ENCODE results near the gene PCDHGB6. TPM values are rescaled to one million over a fixed set of nuclear protein-coding genes. Genes with fewer than 3 reads are reported as not detected.

Gene PCDHGB6
- total RNA-seq, 2 donors from 2014 or later = 1.9 to 2.2 TPM

- ATAC-seq = no peak
- no peak for DNase-seq
- intact Hi-C loops (cut with DNase I, micrococcal nuclease) = no loop called here
Observed at GRCh38 chr5:141439411-141440141, 31.8 kb downstream of the PCDHGB6 start.

GRCh38 chr5:141440341-141440740 is 32.5 kb downstream of the PCDHGB6 start:
- intact Hi-C loops (cut with DNase I, micrococcal nuclease) = no loop called here
- DNase-seq (no peak), ATAC-seq (no peak)

- ATAC-seq = no peak
- no peak for DNase-seq
- intact Hi-C loops (cut with DNase I, micrococcal nuclease) = no loop called here
Observed at GRCh38 chr5:141441571-141442170, 33.9 kb downstream of the PCDHGB6 start.

Other genes starting within 250 kb of the PCDHGB6 start
- gene PCDHB7, start 235.4 kb upstream of the PCDHGB6 start, total RNA-seq = under 1 TPM; 0.12 to 0.34 TPM
- gene PCDHB8, start 230.2 kb upstream of the PCDHGB6 start, total RNA-seq = under 1 TPM; 0.59 to 0.67 TPM
- gene PCDHB16, start 225.6 kb upstream of the PCDHGB6 start, total RNA-seq = 1 to 10 TPM in 1 of 2 donors, under 1 TPM in 1; 0.34 to 1.2 TPM
- gene PCDHB9, start 220.9 kb upstream of the PCDHGB6 start, total RNA-seq = under 1 TPM; 0.34 to 0.61 TPM
- gene PCDHB10, start 215.7 kb upstream of the PCDHGB6 start, total RNA-seq = under 1 TPM; 0.40 to 0.56 TPM
- 1 to 10 TPM in 1 of 2 donors, under 1 TPM in 1; 0.82 to 1.4 TPM for gene PCDHB11, start 208.4 kb upstream of the PCDHGB6 start, total RNA-seq
- gene PCDHB12, start 199.3 kb upstream of the PCDHGB6 start, total RNA-seq = under 1 TPM; 0.24 to 0.42 TPM
- gene PCDHB13, start 194.1 kb upstream of the PCDHGB6 start, total RNA-seq = 1 to 10 TPM; 1.3 to 2.0 TPM
- gene PCDHB14, start 184.7 kb upstream of the PCDHGB6 start, total RNA-seq = 1 to 10 TPM; 1.2 to 1.7 TPM
- gene PCDHB15, start 162.6 kb upstream of the PCDHGB6 start, total RNA-seq = 1 to 10 TPM in 1 of 2 donors, under 1 TPM in 1; 0.49 to 1.1 TPM
- 1 to 10 TPM in 1 of 2 donors, under 1 TPM in 1; 0.95 to 1.4 TPM for gene SLC25A2, start 104.0 kb upstream of the PCDHGB6 start, total RNA-seq
- 10 to 100 TPM; 52.3 to 66.1 TPM for gene TAF7, start 87.2 kb upstream of the PCDHGB6 start, total RNA-seq
- gene PCDHGA1, start 77.5 kb upstream of the PCDHGB6 start, total RNA-seq = under 1 TPM; 0.31 TPM
- under 1 TPM; 0.31 to 0.75 TPM for gene PCDHGA2, start 69.3 kb upstream of the PCDHGB6 start, total RNA-seq
- under 1 TPM; 0.21 to 0.39 TPM for gene PCDHGA3, start 64.2 kb upstream of the PCDHGB6 start, total RNA-seq
- 1 to 10 TPM in 1 of 2 donors, under 1 TPM in 1; 0.79 to 1.1 TPM for gene PCDHGB1, start 57.9 kb upstream of the PCDHGB6 start, total RNA-seq
- under 1 TPM; 0.37 to 0.84 TPM for gene PCDHGA4, start 53.0 kb upstream of the PCDHGB6 start, total RNA-seq
- 1 to 10 TPM; 1.6 to 1.7 TPM for gene PCDHGB2, start 48.0 kb upstream of the PCDHGB6 start, total RNA-seq
- gene PCDHGA5, start 43.9 kb upstream of the PCDHGB6 start, total RNA-seq = 1 to 10 TPM in 1 of 2 donors, under 1 TPM in 1; 0.70 to 1.5 TPM
- 1 to 10 TPM in 1 of 2 donors, under 1 TPM in 1; 0.98 to 1.5 TPM for gene PCDHGB3, start 37.8 kb upstream of the PCDHGB6 start, total RNA-seq
- 1 to 10 TPM; 1.6 to 2.0 TPM for gene PCDHGA6, start 34.1 kb upstream of the PCDHGB6 start, total RNA-seq
- gene PCDHGA7, start 25.3 kb upstream of the PCDHGB6 start, total RNA-seq = 1 to 10 TPM; 1.3 to 1.5 TPM
- gene PCDHGB4, start 20.3 kb upstream of the PCDHGB6 start, total RNA-seq = 1 to 10 TPM in 1 of 2 donors, under 1 TPM in 1; 0.98 to 1.3 TPM
- gene PCDHGA8, start 15.4 kb upstream of the PCDHGB6 start, total RNA-seq = under 1 TPM; 0.73 to 0.82 TPM
- gene PCDHGB5, start 10.1 kb upstream of the PCDHGB6 start, total RNA-seq = 1 to 10 TPM; 3.4 to 4.0 TPM
- gene PCDHGA9, start 5.2 kb upstream of the PCDHGB6 start, total RNA-seq = 1 to 10 TPM; 1.6 to 2.6 TPM
- gene PCDHGA10, start 5.0 kb downstream of the PCDHGB6 start, total RNA-seq = 1 to 10 TPM; 2.8 to 5.3 TPM
- 1 to 10 TPM; 3.0 to 4.2 TPM for gene PCDHGB7, start 9.7 kb downstream of the PCDHGB6 start, total RNA-seq
- gene PCDHGA11, start 13.0 kb downstream of the PCDHGB6 start, total RNA-seq = 1 to 10 TPM; 1.3 to 2.2 TPM
- gene PCDHGA12, start 22.5 kb downstream of the PCDHGB6 start, total RNA-seq = 1 to 10 TPM; 1.8 to 2.0 TPM
- gene PCDHGC3, start 67.9 kb downstream of the PCDHGB6 start, total RNA-seq = 10 to 100 TPM; 15.3 to 16.0 TPM
- gene PCDHGC4, start 77.0 kb downstream of the PCDHGB6 start, total RNA-seq = under 1 TPM; 0.64 to 0.92 TPM
- under 1 TPM; 0.75 to 0.76 TPM for gene PCDHGC5, start 81.1 kb downstream of the PCDHGB6 start, total RNA-seq
- gene DIAPH1, start 211.0 kb downstream of the PCDHGB6 start, total RNA-seq = 100 to 1,000 TPM; 105 to 108 TPM
- gene HDAC3, start 228.8 kb downstream of the PCDHGB6 start, total RNA-seq = 10 to 100 TPM; 37.8 to 40.5 TPM
- gene RELL2, start 229.0 kb downstream of the PCDHGB6 start, total RNA-seq = 1 to 10 TPM; 2.9 to 3.5 TPM
- 10 to 100 TPM; 15.0 to 19.2 TPM for gene FCHSD1, start 243.4 kb downstream of the PCDHGB6 start, total RNA-seq

Measured in left colon (tissue), 2 donors.